H9 (cell line): Measurements from ENCODE around the gene EFNA5. TPM values are rescaled to one million over a fixed set of nuclear protein-coding genes. Genes with fewer than 3 reads are reported as not detected.

ENCODE experiments used
- DNase-seq: peaks from one replicate; pipeline ENCODE4 v3.0.0-alpha.2; 2017
- H2AFZ ChIP-seq: one replicate; pipeline ENCODE4 v1.6.1; 2013; ENCODE audit warnings: mild to moderate bottlenecking, low read length, control low read depth, moderate library complexity
- H2AK5ac ChIP-seq: 2 replicates; pipeline ENCODE4 v1.6.1; 2013; ENCODE audit warnings: low read length, control low read depth, mixed read lengths; ENCODE audit not compliant: insufficient read length
- H2BK120ac ChIP-seq: one replicate; pipeline ENCODE4 v1.6.1; 2013; ENCODE audit warnings: low read depth, mild to moderate bottlenecking, low read length, control low read depth, inconsistent platforms; ENCODE audit not compliant: poor library complexity, severe bottlenecking
- H2BK12ac ChIP-seq: 2 replicates; pipeline ENCODE4 v1.6.1; 2013; ENCODE audit warnings: low read length, control low read depth, mixed read lengths, low read depth; ENCODE audit not compliant: insufficient read length
- H2BK15ac ChIP-seq: 2 replicates; pipeline ENCODE4 v1.6.1; 2013; ENCODE audit warnings: low read depth, low read length, control low read depth
- H2BK20ac ChIP-seq: one replicate; pipeline ENCODE4 v1.6.1; 2013; ENCODE audit warnings: low read depth, mild to moderate bottlenecking, low read length, control low read depth, inconsistent platforms; ENCODE audit not compliant: poor library complexity, severe bottlenecking
- H2BK5ac ChIP-seq: 2 replicates; pipeline ENCODE4 v1.6.1; 2013; ENCODE audit warnings: low read length, control low read depth, mixed read lengths; ENCODE audit not compliant: insufficient read length
- H3K14ac ChIP-seq: 2 replicates; pipeline ENCODE4 v1.6.1; 2013; ENCODE audit warnings: low read length, control low read depth; ENCODE audit not compliant: insufficient read depth
- H3K18ac ChIP-seq: 2 replicates; pipeline ENCODE4 v1.6.1; 2013; ENCODE audit warnings: low read depth, mild to moderate bottlenecking, mixed read lengths, low read length, control low read depth; ENCODE audit not compliant: insufficient read length
- H3K23ac ChIP-seq: 2 replicates; pipeline ENCODE4 v1.6.1; 2013; ENCODE audit warnings: low read length, control low read depth, mixed read lengths, low read depth; ENCODE audit not compliant: insufficient read length
- H3K23me2 ChIP-seq: 2 replicates; pipeline ENCODE4 v1.6.1; 2013; ENCODE audit warnings: low read depth, mild to moderate bottlenecking, mixed read lengths, low read length, control low read depth; ENCODE audit not compliant: insufficient read length, poor library complexity, severe bottlenecking
- H3K27ac ChIP-seq: 2 replicates; pipeline ENCODE4 v1.5.1; 2013; ENCODE audit warnings: low read length, control low read depth, mixed read lengths, low read depth; ENCODE audit not compliant: insufficient read length
- H3K27me3 ChIP-seq: 2 replicates; pipeline ENCODE4 v1.6.1; 2013; ENCODE audit warnings: low read length, control low read depth, inconsistent platforms; ENCODE audit not compliant: insufficient read depth
- H3K4ac ChIP-seq: 2 replicates; pipeline ENCODE4 v1.6.1; 2013; ENCODE audit warnings: low read depth, mild to moderate bottlenecking, control low read depth, inconsistent platforms, low read length, moderate library complexity
- H3K4me1 ChIP-seq: 2 replicates; pipeline ENCODE4 v1.6.1; 2013; ENCODE audit warnings: low read length, control low read depth, inconsistent platforms; ENCODE audit not compliant: insufficient read depth
- H3K4me2 ChIP-seq: 2 replicates; pipeline ENCODE4 v1.6.1; 2013; ENCODE audit warnings: low read length, control low read depth, mixed read lengths; ENCODE audit not compliant: insufficient read length, insufficient read depth
- H3K56ac ChIP-seq: 2 replicates; pipeline ENCODE4 v1.6.1; 2013; ENCODE audit warnings: low read depth, mild to moderate bottlenecking, mixed read lengths, low read length, control low read depth; ENCODE audit not compliant: insufficient read length
- H3K79me1 ChIP-seq: 2 replicates; pipeline ENCODE4 v1.6.1; 2013; ENCODE audit warnings: low read depth, mild to moderate bottlenecking, moderate library complexity, low read length, control low read depth, inconsistent platforms; ENCODE audit not compliant: insufficient read depth, poor library complexity, severe bottlenecking
- H3K79me2 ChIP-seq: 2 replicates; pipeline ENCODE4 v1.6.1; 2013; ENCODE audit warnings: low read length, control low read depth, inconsistent platforms; ENCODE audit not compliant: insufficient read depth
- H3K9ac ChIP-seq: 2 replicates; pipeline ENCODE4 v1.6.1; 2013; ENCODE audit warnings: low read length, control low read depth, mixed read lengths; ENCODE audit not compliant: insufficient read length; ENCODE audit errors: extremely low read depth
- H3K9me3 ChIP-seq: one replicate; pipeline ENCODE4 v1.6.1; 2013; ENCODE audit warnings: low read depth, low read length, inconsistent platforms; ENCODE audit not compliant: control insufficient read depth
- H3T11ph ChIP-seq: one replicate; pipeline ENCODE4 v1.6.1; 2013; ENCODE audit warnings: mild to moderate bottlenecking, low read length, control low read depth, inconsistent platforms
- H4K20me1 ChIP-seq: one replicate; pipeline ENCODE4 v1.6.1; 2013; ENCODE audit not compliant: control insufficient read depth, insufficient read length, insufficient read depth
- H4K5ac ChIP-seq: 2 replicates; pipeline ENCODE4 v1.6.1; 2013; ENCODE audit warnings: low read depth, mild to moderate bottlenecking, mixed read lengths, low read length, control low read depth; ENCODE audit not compliant: insufficient read length
- H4K8ac ChIP-seq: replicated peaks from 2 replicates; pipeline ENCODE4 v1.6.1; 2013; ENCODE audit warnings: low read length, control low read depth, mixed read lengths, low read depth; ENCODE audit not compliant: insufficient read length
- H4K91ac ChIP-seq: 2 replicates; pipeline ENCODE4 v1.6.1; 2013; ENCODE audit warnings: low read depth, mild to moderate bottlenecking, moderate library complexity, mixed read lengths, low read length, control low read depth; ENCODE audit not compliant: insufficient read length
- H3K27ac Mint-ChIP-seq, 3 experiments: 2 replicates in 2 of 3; 3 replicates in 1 of 3; pipeline ENCODE4 v1.8.0; 2020 to 2021; ENCODE audit warnings: mixed read lengths in 3 of 3, mild to moderate bottlenecking in 1 of 3, moderate library complexity in 1 of 3
- H3K27me3 Mint-ChIP-seq: 2 replicates; pipeline ENCODE4 v1.8.0; 2021; ENCODE audit warnings: low read depth, mild to moderate bottlenecking, moderate library complexity, mixed read lengths
- H3K36me3 Mint-ChIP-seq, 3 experiments: 2 replicates in 2 of 3; 3 replicates in 1 of 3; pipeline ENCODE4 v1.8.0; 2020 to 2021; ENCODE audit warnings: low read depth in 3 of 3, mixed read lengths in 3 of 3; ENCODE audit not compliant: insufficient read depth in 1 of 3
- H3K4me1 Mint-ChIP-seq, 2 experiments: 2 replicates each; pipeline ENCODE4 v1.8.0; 2020; ENCODE audit warnings: mixed read lengths in 2 of 2
- H3K4me3 Mint-ChIP-seq, 2 experiments: 2 replicates in 1 of 2; 3 replicates in 1 of 2; pipeline ENCODE4 v1.8.0; 2020 to 2021; ENCODE audit warnings: mild to moderate bottlenecking in 2 of 2, mixed read lengths in 2 of 2, moderate library complexity in 1 of 2
- H3K9me3 Mint-ChIP-seq, 2 experiments: 2 replicates in 1 of 2; 3 replicates in 1 of 2; pipeline ENCODE4 v1.8.0; 2020; ENCODE audit warnings: mild to moderate bottlenecking in 2 of 2, mixed read lengths in 2 of 2, moderate library complexity in 1 of 2
- total RNA-seq: library from RNA; stranded (reverse); gene quantifications from 2 replicates; pipeline ENCODE4 v1.2.1, GENCODE V29; 2021
- TF ChIP-seq, protein P1 (sequence below): fragments of 200-600 bp; sonication (generic); conservative IDR thresholded peaks from 3 replicates; pipeline ENCODE4 v1.8.0; 2021; ENCODE audit warnings: antibody characterized with exemption, mild to moderate bottlenecking

Gene EFNA5
- total RNA-seq, 1 experiment from 2014 or later = 20.4 TPM

DNA sequence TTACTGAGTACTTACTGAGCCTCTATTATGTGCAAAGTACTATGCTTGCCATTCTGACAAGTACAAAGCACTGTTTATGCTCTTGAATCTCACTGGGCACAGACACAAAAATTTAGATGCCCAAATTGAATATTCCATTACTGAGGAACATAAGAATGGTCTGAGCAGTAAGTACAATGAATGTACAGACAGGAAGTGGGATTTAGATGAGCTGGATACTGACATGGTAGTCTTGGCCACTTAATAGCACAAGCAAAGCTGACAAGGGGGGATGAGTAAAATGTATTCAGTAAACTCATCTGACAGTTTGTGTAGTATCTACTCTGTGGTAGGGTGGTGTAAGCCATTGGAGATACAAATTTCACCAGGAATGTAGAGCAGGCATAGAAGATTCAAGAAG lies 132.4 kb downstream of the EFNA5 start:
- H4K91ac ChIP-seq = no peak overlapping the region
- no peak overlapping the region for H3T11ph ChIP-seq
- no peak overlapping the region for H2BK15ac ChIP-seq
- no peak overlapping the region for H2BK20ac ChIP-seq
- peaks cover 2% of the 10 kb centered on the region for H3K23me2 ChIP-seq
- H3K27me3 ChIP-seq = no peaks in the 10 kb centered on the region
- no peak overlapping the region for H3K4me2 ChIP-seq
- H3K36me3 Mint-ChIP-seq = peaks cover 0 to 3% (median 0%) of the 10 kb centered on the region in 3 experiments; a peak in 1 of 7 replicates
- H2BK12ac ChIP-seq = no peak overlapping the region
- H2BK5ac ChIP-seq = no peak overlapping the region
- H3K4ac ChIP-seq = no peak overlapping the region
- TF ChIP-seq, protein P1, sequence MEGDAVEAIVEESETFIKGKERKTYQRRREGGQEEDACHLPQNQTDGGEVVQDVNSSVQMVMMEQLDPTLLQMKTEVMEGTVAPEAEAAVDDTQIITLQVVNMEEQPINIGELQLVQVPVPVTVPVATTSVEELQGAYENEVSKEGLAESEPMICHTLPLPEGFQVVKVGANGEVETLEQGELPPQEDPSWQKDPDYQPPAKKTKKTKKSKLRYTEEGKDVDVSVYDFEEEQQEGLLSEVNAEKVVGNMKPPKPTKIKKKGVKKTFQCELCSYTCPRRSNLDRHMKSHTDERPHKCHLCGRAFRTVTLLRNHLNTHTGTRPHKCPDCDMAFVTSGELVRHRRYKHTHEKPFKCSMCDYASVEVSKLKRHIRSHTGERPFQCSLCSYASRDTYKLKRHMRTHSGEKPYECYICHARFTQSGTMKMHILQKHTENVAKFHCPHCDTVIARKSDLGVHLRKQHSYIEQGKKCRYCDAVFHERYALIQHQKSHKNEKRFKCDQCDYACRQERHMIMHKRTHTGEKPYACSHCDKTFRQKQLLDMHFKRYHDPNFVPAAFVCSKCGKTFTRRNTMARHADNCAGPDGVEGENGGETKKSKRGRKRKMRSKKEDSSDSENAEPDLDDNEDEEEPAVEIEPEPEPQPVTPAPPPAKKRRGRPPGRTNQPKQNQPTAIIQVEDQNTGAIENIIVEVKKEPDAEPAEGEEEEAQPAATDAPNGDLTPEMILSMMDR = no peak
- H3K27me3 Mint-ChIP-seq = no peaks in the 10 kb centered on the region
- no peak overlapping the region for H3K18ac ChIP-seq
- H3K23ac ChIP-seq = no peak overlapping the region
- no peaks in the 10 kb centered on the region for H3K79me2 ChIP-seq
- H3K9ac ChIP-seq = no peak overlapping the region
- no peak overlapping the region for H3K56ac ChIP-seq
- no peak overlapping the region for H4K5ac ChIP-seq
- H3K4me3 Mint-ChIP-seq = no peak overlapping the region
- H3K4me1 Mint-ChIP-seq = peaks cover 26 to 31% of the 10 kb centered on the region in 2 experiments
- H4K8ac ChIP-seq = no peak overlapping the region
- H3K27ac Mint-ChIP-seq = no peak overlapping the region
- no peak overlapping the region for H2BK120ac ChIP-seq
- H3K9me3 ChIP-seq = no peaks in the 10 kb centered on the region
- H2AK5ac ChIP-seq = no peak overlapping the region
- DNase-seq = no peak
- no peaks in the 10 kb centered on the region for H4K20me1 ChIP-seq
- H3K14ac ChIP-seq = no peak overlapping the region
- no peak overlapping the region for H3K27ac ChIP-seq
- no peak overlapping the region for H2AFZ ChIP-seq
- no peaks in the 10 kb centered on the region for H3K79me1 ChIP-seq
- no peaks in the 10 kb centered on the region for H3K9me3 Mint-ChIP-seq
- H3K4me1 ChIP-seq = no peaks in the 10 kb centered on the region
